CD8-positive, alpha-beta memory T cell (primary cell): Measurements from ENCODE around the gene JOSD1. TPM values are rescaled to one million over a fixed set of nuclear protein-coding genes. Genes with fewer than 3 reads are reported as not detected.

ENCODE experiments used
- CTCF ChIA-PET: fragments of 350-600 bp; sonication (Branson Sonifier 250); formaldehyde crosslinking; loops from one replicate; lab custom pipeline; 2021; ENCODE audit warnings: antibody characterized with exemption; lab: Charles Lee
- POLR2A ChIA-PET: fragments of 350-600 bp; sonication (Branson Sonifier 250); formaldehyde crosslinking; loops from one replicate; lab custom pipeline; 2021; ENCODE audit warnings: antibody characterized with exemption; lab: Charles Lee
- DNase-seq, 5 donors: peaks; one replicate each; pipeline versions ENCODE4 v3.0.0 to v3.0.0-alpha.2; 2020 to 2022; ENCODE audit warnings: mixed read lengths in 1 of 5
- H3K27ac ChIP-seq: one replicate; pipeline ENCODE4 v1.7.0; 2013; ENCODE audit warnings: low read depth, mild to moderate bottlenecking, low read length, moderate library complexity
- H3K27me3 ChIP-seq: 2 replicates; pipeline ENCODE4 v1.7.0; 2013; ENCODE audit warnings: low read length, mild to moderate bottlenecking; ENCODE audit not compliant: insufficient read depth, poor library complexity, severe bottlenecking
- H3K36me3 ChIP-seq: 2 replicates; pipeline ENCODE4 v1.7.0; 2013; ENCODE audit warnings: mild to moderate bottlenecking, low read length, moderate library complexity; ENCODE audit not compliant: insufficient read depth
- H3K4me1 ChIP-seq: 2 replicates; pipeline ENCODE4 v1.7.0; 2013; ENCODE audit warnings: mild to moderate bottlenecking, low read length, moderate library complexity; ENCODE audit not compliant: insufficient read depth
- H3K4me3 ChIP-seq: 2 replicates; pipeline ENCODE4 v1.7.0; 2013; ENCODE audit warnings: mild to moderate bottlenecking, low read length
- H3K9me3 ChIP-seq: 2 replicates; pipeline ENCODE4 v1.7.0; 2013; ENCODE audit warnings: mild to moderate bottlenecking, low read length
- H3K27ac Mint-ChIP-seq, 8 donors: one replicate each; pipeline ENCODE4 v1.8.0; 2020 to 2021; ENCODE audit warnings: mixed read lengths in 8 of 8, mild to moderate bottlenecking in 6 of 8, inconsistent platforms in 3 of 8, moderate library complexity in 3 of 8
- H3K27me3 Mint-ChIP-seq, 2 donors: one replicate each; pipeline ENCODE4 v1.8.0; 2020 to 2021; ENCODE audit warnings: mixed read lengths in 2 of 2, mild to moderate bottlenecking in 1 of 2, moderate library complexity in 1 of 2
- H3K36me3 Mint-ChIP-seq, 3 donors: one replicate each; pipeline ENCODE4 v1.8.0; 2020 to 2021; ENCODE audit warnings: mixed read lengths in 3 of 3, inconsistent platforms in 1 of 3, mild to moderate bottlenecking in 1 of 3
- H3K4me1 Mint-ChIP-seq, 3 donors: one replicate each; pipeline ENCODE4 v1.8.0; 2020 to 2021; ENCODE audit warnings: mixed read lengths in 3 of 3, inconsistent platforms in 1 of 3, mild to moderate bottlenecking in 1 of 3
- H3K4me3 Mint-ChIP-seq, 7 donors: one replicate each; pipeline ENCODE4 v1.8.0; 2020 to 2021; ENCODE audit warnings: mixed read lengths in 7 of 7, mild to moderate bottlenecking in 6 of 7, moderate library complexity in 4 of 7, inconsistent platforms in 2 of 7
- H3K9me3 Mint-ChIP-seq, 5 donors: one replicate each; pipeline ENCODE4 v1.8.0; 2020 to 2022; ENCODE audit warnings: mixed read lengths in 5 of 5, mild to moderate bottlenecking in 3 of 5, moderate library complexity in 2 of 5, inconsistent platforms in 1 of 5
- polyA plus RNA-seq: library from polyadenylated mRNA; unstranded; fragments of 300-500 nt; fragmentation: Illumina TruSeq; gene quantifications from one replicate; pipeline ENCODE4 v1.2.3, GENCODE V29; 2021
- total RNA-seq, 2 experiments: library from RNA; stranded (reverse); gene quantifications; one replicate each; pipeline ENCODE4 v1.2.3, GENCODE V29; 2021

JOSD1 gene
- total and polyA plus RNA-seq, 3 experiments from 2014 or later, result 9.3 to 96.4 (median 86.0) TPM

DNA sequence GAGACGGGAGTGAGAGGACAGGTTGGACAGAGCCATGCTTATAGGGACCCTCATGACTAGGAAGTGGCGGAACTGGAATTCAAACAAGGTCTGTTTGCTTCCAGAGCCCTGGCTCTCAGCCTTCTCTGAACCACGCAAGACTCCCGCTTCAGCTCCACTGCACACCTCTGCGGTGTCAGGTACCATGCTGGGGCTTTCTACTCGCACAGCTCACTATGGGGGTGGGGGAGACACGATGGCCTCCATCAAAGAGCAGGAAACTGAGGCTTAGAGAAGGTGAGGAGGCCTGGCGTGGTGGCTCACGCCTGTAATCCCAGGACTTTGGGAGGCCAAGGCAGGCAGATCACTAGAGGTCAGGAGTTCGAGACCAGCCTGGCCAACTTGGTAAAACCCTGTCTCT lies 40.8 kb upstream of the JOSD1 start:
- H3K27ac ChIP-seq, result no peak overlapping the region
- ChIA-PET POLR2A (interaction anchor here (2.0 to 13.9 kb wide), 2 partner anchors 8 to 9 kb away, joined by 31 to 275 read pairs; partner anchors contain the start of gene SUN2), CTCF (interaction anchor here (2.0 kb wide), 1 partner anchor 10 kb away, joined by 9 read pairs; no protein-coding TSS in a partner anchor)
- peak in 1 of 5 donors; percentile 18 for DNase-seq
- peaks cover 35 to 76% (median 38%) of the 10 kb centered on the region in 3 donors for H3K4me1 Mint-ChIP-seq
- H3K27me3 ChIP-seq, result no peaks in the 10 kb centered on the region
- H3K27ac Mint-ChIP-seq, result peak overlapping the region in 7 of 8 donors; percentile 45 to 93 (median 72)
- H3K9me3 Mint-ChIP-seq, result no peaks in the 10 kb centered on the region
- H3K36me3 Mint-ChIP-seq, result peaks cover 15 to 99% (median 18%) of the 10 kb centered on the region in 3 donors
- H3K9me3 ChIP-seq, result no peaks in the 10 kb centered on the region
- peaks cover 98% of the 10 kb centered on the region for H3K36me3 ChIP-seq
- peaks cover 63% of the 10 kb centered on the region for H3K4me1 ChIP-seq
- no peak overlapping the region for H3K4me3 Mint-ChIP-seq
- no peaks in the 10 kb centered on the region for H3K27me3 Mint-ChIP-seq
- H3K4me3 ChIP-seq, result no peak overlapping the region

GRCh38 chr22:38741166-38741565 lies 40.4 kb upstream of the JOSD1 start:
- no peak overlapping the region for H3K4me3 ChIP-seq
- CTCF ChIA-PET, result interaction anchor here (1.0 to 2.0 kb wide), 3 partner anchors 15 to 101 kb away, joined by 3 to 4 read pairs (median 4); partner anchors contain the start of gene SUN2
- Mint-ChIP-seq H3K27ac (peak overlapping the region; percentile 39 to 93 (median 66)), H3K9me3 (no peaks in the 10 kb centered on the region), H3K36me3 (peaks cover 15 to 99% (median 18%) of the 10 kb centered on the region in 3 donors), H3K4me1 (peaks cover 36 to 76% (median 38%) of the 10 kb centered on the region in 3 donors), H3K27me3 (no peaks in the 10 kb centered on the region), H3K4me3 (no peak overlapping the region)
- no peaks in the 10 kb centered on the region for H3K27me3 ChIP-seq
- no peak overlapping the region for H3K27ac ChIP-seq
- POLR2A ChIA-PET, result interaction anchor here (13.9 kb wide), 1 partner anchor 10 kb away, joined by 275 read pairs; the partner anchor contains the start of gene SUN2
- peak in 1 of 5 donors; percentile 46 for DNase-seq
- H3K9me3 ChIP-seq, result no peaks in the 10 kb centered on the region
- peaks cover 98% of the 10 kb centered on the region for H3K36me3 ChIP-seq
- peaks cover 67% of the 10 kb centered on the region for H3K4me1 ChIP-seq

GRCh38 chr22:38740754-38741153 lies 40.0 kb upstream of the JOSD1 start:
- Mint-ChIP-seq H3K9me3 (no peaks in the 10 kb centered on the region), H3K27ac (peak overlapping the region in 6 of 8 donors; percentile 38 to 93 (median 48)), H3K4me3 (peak overlapping the region in 1 of 7 donors; percentile 9), H3K36me3 (peaks cover 15 to 99% (median 18%) of the 10 kb centered on the region in 3 donors), H3K27me3 (no peaks in the 10 kb centered on the region), H3K4me1 (peaks cover 36 to 76% (median 41%) of the 10 kb centered on the region in 3 donors)
- Histone ChIP-seq H3K27ac (no peak overlapping the region), H3K27me3 (no peaks in the 10 kb centered on the region), H3K36me3 (peaks cover 98% of the 10 kb centered on the region), H3K4me1 (peaks cover 69% of the 10 kb centered on the region), H3K9me3 (no peaks in the 10 kb centered on the region), H3K4me3 (no peak overlapping the region)
- ChIA-PET CTCF (interaction anchor here (1.0 to 2.0 kb wide), 3 partner anchors 15 to 102 kb away, joined by 3 to 4 read pairs (median 4); partner anchors contain the start of gene SUN2), POLR2A (interaction anchor here (13.9 kb wide), 1 partner anchor 10 kb away, joined by 275 read pairs; the partner anchor contains the start of gene SUN2)
- DNase-seq, result peak in 1 of 5 donors; percentile 37

- Histone ChIP-seq H3K36me3 (peaks cover 98% of the 10 kb centered on the region), H3K4me1 (peaks cover 69% of the 10 kb centered on the region), H3K9me3 (no peaks in the 10 kb centered on the region), H3K27me3 (no peaks in the 10 kb centered on the region), H3K27ac (no peak overlapping the region), H3K4me3 (no peak overlapping the region)
- H3K27ac Mint-ChIP-seq, result peak overlapping the region in 4 of 8 donors; percentile 42 to 93 (median 56)
- H3K36me3 Mint-ChIP-seq, result peaks cover 15 to 99% (median 18%) of the 10 kb centered on the region in 3 donors
- no peaks in the 10 kb centered on the region for H3K27me3 Mint-ChIP-seq
- no peaks in the 10 kb centered on the region for H3K9me3 Mint-ChIP-seq
- CTCF ChIA-PET, result interaction anchor here (1.0 to 2.0 kb wide), 3 partner anchors 16 to 102 kb away, joined by 3 to 4 read pairs (median 4); partner anchors contain the start of gene SUN2
- POLR2A ChIA-PET, result interaction anchor here (13.9 kb wide), 1 partner anchor 11 kb away, joined by 275 read pairs; the partner anchor contains the start of gene SUN2
- H3K4me3 Mint-ChIP-seq, result peak overlapping the region in 1 of 7 donors; percentile 39
- H3K4me1 Mint-ChIP-seq, result peaks cover 36 to 76% (median 42%) of the 10 kb centered on the region in 3 donors
- peak in 1 of 5 donors; percentile 46 for DNase-seq
Measured at GRCh38 chr22:38740116-38740723, 39.5 kb upstream of the JOSD1 start.

DNA sequence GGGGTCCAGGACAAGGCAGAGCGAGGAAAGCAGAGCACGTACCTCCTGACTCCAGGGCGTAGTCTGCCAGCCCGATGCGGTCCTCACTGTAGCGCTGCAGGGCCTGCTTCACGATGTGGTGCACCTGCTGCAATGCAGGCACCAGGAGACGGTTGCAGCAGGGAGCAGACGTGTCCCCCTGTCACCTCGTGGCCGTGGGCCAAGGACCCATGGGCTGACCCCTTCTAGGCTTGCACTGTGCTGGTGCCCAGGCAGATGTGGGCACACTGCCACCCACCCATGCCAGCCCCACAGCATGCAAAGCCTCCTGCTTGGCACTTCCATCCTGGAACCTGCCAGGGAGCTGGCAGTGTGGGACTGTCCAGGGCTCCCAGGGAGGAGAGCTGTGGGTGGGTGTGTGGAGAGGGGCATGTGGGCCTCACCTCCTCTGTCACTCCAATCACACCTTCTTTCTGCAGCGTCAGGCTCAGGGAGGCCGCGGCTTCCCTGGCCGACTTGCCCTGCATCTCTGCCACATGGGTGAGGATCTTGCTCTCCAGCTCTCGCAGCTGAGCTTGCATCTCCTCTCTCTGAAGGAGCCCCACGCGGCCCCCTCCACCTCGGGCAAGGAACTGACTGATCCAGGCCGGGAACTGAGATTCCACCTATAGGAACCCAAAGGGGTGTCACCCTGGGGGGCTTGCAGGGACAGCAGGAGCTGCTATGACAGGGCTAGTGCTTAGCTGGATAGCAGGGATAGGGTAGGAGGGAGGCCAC lies 38.7 kb upstream of the JOSD1 start:
- H3K4me3 Mint-ChIP-seq, result peak overlapping the region in 2 of 7 donors; percentile 39 to 79
- H3K9me3 Mint-ChIP-seq, result no peaks in the 10 kb centered on the region
- Histone ChIP-seq H3K4me3 (no peak overlapping the region), H3K9me3 (no peaks in the 10 kb centered on the region), H3K27me3 (no peaks in the 10 kb centered on the region), H3K36me3 (peaks cover 92% of the 10 kb centered on the region), H3K27ac (no peak overlapping the region), H3K4me1 (peaks cover 63% of the 10 kb centered on the region)
- DNase-seq, result no peak
- H3K27me3 Mint-ChIP-seq, result no peaks in the 10 kb centered on the region
- peak overlapping the region in 5 of 8 donors; percentile 12 to 64 (median 47) for H3K27ac Mint-ChIP-seq
- POLR2A ChIA-PET, result interaction anchor here (13.9 kb wide), 1 partner anchor 12 kb away, joined by 275 read pairs; the partner anchor contains the start of gene SUN2
- CTCF ChIA-PET, result interaction anchor here (1.0 to 2.0 kb wide), 3 partner anchors 9 to 20 kb away, joined by 3 to 4 read pairs (median 4); no protein-coding TSS in a partner anchor
- H3K4me1 Mint-ChIP-seq, result peaks cover 36 to 76% (median 43%) of the 10 kb centered on the region in 3 donors
- H3K36me3 Mint-ChIP-seq, result peaks cover 11 to 99% (median 16%) of the 10 kb centered on the region in 3 donors

GRCh38 chr22:38738475-38739070 lies 37.8 kb upstream of the JOSD1 start:
- Histone ChIP-seq H3K27ac (no peak overlapping the region), H3K36me3 (peaks cover 84% of the 10 kb centered on the region), H3K27me3 (no peaks in the 10 kb centered on the region), H3K4me3 (no peak overlapping the region), H3K4me1 (peaks cover 63% of the 10 kb centered on the region), H3K9me3 (no peaks in the 10 kb centered on the region)
- ChIA-PET CTCF (interaction anchor here (1.0 to 1.1 kb wide), 2 partner anchors 10 to 14 kb away, joined by 3 to 4 read pairs; no protein-coding TSS in a partner anchor), POLR2A (interaction anchor here (0.5 to 13.9 kb wide), 3 partner anchors 12 to 477 kb away, joined by 3 to 275 read pairs (median 6); partner anchors contain the start of genes GTPBP1 and SUN2)
- no peaks in the 10 kb centered on the region for H3K9me3 Mint-ChIP-seq
- H3K27ac Mint-ChIP-seq, result peak overlapping the region in 7 of 8 donors; percentile 58 to 88 (median 77)
- peak in 1 of 5 donors; percentile 43 for DNase-seq
- H3K36me3 Mint-ChIP-seq, result peaks cover 11 to 100% (median 17%) of the 10 kb centered on the region in 3 donors
- H3K4me1 Mint-ChIP-seq, result peaks cover 43 to 84% (median 49%) of the 10 kb centered on the region in 3 donors
- H3K27me3 Mint-ChIP-seq, result no peaks in the 10 kb centered on the region
- H3K4me3 Mint-ChIP-seq, result peak overlapping the region in 1 of 7 donors; percentile 9
